COLO829 (cell line): ENCODE measurements around the gene MDK.

Source experiments
- DNase-seq: peaks from one replicate; pipeline ENCODE4 v3.0.0; 2012; ENCODE audit warnings: low spot score

Gene MDK

DNA sequence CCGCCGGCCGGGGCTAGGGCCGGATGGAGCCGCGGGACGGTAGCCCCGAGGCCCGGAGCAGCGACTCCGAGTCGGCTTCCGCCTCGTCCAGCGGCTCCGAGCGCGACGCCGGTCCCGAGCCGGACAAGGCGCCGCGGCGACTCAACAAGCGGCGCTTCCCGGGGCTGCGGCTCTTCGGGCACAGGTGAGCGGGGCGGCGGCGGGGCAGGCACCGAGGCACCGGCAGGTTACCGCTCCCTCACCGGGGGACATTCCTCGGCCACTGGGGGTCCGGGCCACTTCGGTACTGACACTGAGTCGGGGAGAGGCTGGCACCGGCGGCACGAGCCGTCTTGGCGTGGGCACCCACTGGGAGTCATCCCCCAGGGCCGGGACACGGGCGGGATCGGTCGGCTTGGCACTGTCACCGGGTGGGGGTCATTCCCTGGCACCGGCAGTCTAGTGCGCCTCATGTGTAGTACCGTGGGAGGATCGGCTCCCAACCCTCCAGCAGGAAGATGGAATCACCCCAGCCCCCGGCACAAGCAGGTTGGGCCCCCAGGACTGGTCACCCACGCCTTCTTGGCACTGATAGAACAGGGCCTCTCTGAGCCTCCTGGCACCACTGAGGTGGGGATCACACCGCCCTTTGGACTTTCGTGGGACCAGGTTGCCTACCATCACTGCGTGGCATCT, 33.7 kb upstream of the MDK start:
- DNase-seq = no peak

DNA sequence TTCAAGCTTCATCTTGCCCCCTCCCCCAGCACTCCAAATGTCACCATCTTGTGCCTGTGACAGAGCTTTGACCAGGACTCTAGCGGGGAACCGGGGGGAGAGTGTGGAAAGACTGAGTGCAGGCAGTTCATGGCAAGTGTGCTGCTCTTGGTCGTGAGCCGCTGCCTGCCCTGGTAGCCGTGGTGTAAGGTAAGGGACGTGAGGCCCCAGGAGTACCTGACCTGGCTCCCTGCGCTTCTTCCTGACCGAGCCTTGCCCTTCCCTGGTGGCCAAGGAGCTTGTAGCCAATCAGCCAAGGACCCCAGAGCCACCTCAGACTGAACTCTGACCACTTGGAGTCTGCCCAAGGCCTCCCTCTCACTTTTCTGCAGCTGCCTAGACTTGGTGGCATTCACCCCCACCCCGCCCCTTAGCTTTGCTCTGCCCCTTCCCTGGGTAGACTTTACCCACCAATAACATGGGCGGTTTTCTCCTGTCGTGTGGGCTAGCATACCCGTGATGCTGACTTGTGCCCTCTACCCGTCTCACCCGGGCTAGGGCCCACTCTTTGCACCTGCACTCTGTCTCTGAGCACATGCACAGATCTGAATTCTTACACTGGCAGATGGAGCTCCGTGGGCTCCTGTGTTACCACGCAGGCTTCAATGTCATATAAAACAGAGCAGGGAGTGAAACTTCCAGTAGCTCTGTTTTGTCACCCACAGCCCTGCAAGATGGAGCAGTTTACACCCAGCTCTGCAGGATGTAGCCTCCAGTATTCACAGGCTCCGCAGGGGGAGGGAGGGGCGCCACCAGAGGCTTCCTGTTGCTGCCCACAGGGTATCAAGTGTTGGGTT, 32.7 kb upstream of the MDK start:
- no peak for DNase-seq

DNA sequence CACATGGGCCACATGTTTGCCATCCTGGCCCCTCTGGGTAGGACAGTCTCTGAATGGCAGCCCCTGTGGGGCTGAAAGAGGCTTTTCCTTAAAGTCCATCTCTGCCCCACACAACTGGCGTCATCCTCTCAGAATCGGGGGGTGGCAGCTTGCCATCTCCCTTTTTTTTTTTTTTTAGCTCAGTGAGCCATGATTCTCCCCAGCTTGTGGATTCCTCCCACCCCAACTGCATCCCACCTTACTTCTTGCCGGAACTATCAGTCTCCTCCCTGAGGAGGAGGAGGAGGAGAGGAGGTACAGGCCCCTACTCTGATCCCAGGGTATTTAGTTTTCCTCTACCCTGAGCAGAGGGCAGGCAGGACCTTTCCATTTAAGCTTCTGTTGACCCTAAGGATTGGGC, 30.8 kb upstream of the MDK start:
- no peak for DNase-seq

- no peak for DNase-seq
These were observed 30.3 kb upstream of the MDK start for GRCh38 chr11:46351148-46351547.

DNA sequence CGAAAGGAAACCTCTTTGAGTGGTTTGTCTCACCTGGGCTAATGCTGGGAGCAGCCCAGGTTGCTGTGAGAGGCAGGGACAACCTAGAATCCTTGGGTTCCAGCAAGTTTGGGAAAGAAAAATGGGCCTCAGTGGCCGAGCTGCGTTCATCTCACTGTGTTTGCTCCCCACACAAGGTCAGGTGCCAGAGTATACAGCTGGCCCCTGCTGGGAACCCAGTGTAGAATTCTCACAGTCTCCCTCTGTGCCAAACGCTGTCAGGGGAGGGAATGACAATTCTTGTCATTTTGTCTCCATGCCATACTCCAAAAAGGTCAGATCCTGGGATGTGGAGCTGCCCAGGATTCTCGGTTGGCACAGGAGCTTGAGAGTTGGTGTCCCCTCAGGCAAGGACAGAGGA, 29.9 kb upstream of the MDK start:
- DNase-seq = no peak

DNA sequence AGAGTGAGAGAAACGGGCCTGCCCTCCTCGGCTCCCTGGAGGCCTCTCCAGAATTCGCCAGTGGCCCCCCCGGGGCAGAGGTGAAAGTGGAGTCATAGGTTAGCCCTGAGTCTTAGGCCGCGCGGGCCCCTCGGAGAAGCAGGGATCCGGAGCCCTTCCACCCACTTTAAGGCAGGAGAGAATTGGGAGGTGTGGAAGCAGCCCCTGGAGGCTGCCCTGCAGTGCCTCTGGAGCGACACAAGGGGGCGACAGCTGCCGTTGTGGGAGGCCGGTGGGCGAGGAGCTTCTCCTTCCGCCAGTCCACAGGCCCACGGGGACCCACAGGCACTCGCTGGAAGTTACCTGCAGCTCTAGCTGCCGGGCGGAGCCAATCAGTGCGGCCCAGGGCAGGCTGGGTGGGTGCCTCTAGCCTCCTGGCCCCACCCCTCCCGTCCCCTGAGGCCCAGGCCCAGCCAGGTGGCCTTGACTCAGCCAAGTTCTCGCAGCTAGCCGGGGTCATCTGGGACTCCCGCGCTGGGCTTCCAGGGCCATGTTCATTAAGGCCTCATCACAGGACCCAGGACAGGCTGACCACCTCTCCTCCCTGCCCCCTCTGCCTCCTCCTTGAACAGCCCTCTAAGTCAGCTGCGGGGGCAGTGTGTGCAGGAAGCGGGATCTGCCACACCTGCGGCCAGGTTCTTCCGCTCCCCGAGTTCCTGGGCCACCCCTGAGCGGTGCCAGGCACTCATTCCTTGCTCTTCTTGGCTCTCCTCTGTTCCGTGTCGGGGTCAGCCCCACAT, 29.2 kb upstream of the MDK start:
- DNase-seq = no peak

DNA sequence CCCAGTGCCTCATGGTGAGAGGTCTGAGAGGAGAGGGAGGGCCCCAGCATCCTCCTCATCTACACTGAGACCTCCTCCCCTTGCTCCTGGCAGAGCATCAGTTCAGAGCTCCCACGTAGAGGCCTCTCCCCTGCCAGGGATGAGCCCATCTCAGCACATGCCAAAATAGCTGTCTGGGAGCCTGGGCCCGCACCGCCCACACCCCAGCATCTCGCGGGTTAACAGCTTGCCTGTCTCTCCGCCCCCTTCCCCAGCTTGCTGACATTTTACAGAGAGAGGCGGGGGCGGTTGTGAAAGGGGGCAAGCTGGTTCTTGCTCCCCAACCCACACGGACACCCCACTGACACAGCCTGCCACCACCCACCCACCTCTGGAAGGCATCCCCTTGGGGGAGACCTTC, 27.8 kb upstream of the MDK start:
- no peak for DNase-seq

GRCh38 chr11:46356924-46357482, 24.5 kb upstream of the MDK start:
- no peak for DNase-seq

DNA sequence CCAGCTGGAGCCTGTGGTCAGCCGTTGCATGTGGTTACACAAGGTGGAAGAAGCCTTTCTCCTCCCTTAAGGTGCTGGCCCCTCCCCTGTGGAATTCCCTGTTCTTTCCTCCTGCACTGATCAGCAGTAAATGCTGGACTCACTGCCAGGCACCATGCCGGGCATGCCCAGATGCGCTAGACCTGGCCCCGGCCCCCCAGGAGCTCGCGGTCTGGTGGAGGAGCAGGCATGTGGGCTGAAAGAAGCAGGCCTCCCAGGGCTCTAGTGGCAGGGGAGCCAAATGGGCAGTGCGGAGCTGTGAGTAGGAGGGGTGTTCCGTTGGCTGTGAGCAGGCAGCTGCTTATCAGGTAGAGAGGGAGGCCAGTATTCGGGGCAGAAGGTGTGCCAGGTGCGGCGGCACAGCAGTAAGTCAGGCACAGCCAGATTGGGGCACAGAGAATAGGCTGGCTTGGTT, 24.0 kb upstream of the MDK start:
- DNase-seq = no peak

GRCh38 chr11:46359953-46360352, 21.5 kb upstream of the MDK start:
- DNase-seq = no peak

- DNase-seq = no peak
These were observed 20.6 kb upstream of the MDK start for GRCh38 chr11:46360878-46361277.

DNA sequence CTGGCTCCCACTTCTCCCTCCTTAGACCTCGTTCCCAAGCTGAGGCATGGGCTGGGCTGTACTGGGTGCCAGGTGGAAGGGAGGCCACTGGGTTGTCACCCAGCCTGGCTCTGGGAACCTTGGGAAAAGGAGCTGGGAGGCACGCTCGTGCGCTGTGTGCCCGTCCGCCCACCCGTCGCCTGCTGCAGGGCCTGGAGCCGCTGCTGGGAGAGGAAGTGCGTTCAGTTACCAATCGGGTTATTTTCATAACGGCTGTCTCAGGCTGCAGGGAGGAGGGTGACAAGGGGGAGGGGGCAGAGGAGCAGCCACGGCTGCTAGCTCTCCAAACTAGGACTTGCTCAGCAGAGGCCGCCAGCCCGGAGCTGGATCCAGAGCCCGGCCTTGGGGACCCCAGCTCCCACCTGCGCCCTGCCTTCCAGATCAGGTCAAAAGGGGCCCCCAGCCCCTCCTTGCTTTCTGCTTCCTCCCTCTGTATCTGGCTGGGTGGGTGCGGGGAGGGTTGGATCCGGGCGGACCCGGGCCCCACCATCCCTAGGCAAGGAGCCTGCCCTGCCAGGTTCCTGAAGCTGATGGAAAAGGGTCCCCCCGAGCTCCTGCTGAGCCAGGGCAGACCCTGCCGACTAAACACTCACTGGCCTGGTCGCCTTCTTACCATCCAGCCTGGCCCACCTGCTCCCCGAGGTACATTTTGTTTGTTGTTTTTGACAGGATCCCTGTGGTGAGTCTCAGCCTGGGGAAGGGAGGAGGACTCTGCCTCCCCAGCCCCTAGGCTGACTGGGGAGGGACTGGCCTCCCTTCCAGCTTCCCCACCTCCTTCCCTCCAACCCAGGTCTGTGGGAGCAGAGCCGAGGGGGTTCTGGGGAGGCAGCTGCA, 19.9 kb upstream of the MDK start:
- DNase-seq = no peak

GRCh38 chr11:46362156-46363030, 19.1 kb upstream of the MDK start:
- DNase-seq = no peak

DNA sequence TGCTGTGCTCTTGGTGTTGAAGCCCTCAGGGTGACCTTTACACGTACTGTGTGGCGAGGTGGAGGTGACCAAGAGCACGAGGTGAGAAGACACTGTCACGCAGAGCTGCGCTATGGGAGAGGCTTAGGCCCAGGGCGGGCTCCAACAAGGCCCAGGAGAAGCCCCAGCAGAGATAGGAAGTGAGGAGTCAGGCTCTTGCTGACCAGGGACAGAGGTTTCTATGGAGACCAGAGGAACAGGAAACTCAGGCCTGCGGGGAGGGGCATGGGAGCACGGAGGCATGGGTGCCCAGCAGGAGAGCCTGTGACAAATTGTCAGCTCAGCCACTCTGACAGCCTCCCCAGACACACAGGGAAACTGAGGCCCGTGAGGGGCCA, 18.4 kb upstream of the MDK start:
- peak; percentile 91 for DNase-seq

GRCh38 chr11:46363455-46364005, 17.9 kb upstream of the MDK start:
- peak; percentile 90 for DNase-seq

- DNase-seq = no peak
These were observed 17.4 kb upstream of the MDK start for GRCh38 chr11:46364056-46364455.

DNA sequence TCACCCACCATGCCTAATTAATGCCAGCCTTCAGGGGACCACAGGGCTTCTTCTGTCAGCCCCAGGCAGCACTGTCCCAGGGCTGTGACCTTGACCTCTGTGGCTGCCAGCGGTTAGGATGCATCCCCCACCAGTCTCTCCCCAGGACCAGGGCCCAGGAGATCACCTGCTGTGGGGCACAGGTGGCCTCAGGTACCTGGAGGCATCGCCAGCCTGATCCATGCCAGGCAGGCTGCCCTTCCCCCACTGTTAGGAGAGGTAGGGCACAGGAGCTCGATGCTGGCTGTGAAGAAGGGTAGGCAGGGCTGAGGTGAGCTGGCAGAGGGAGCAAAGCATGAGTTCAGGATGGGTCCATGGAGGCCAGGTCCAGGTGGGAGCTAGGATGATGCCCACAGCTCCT, 16.7 kb upstream of the MDK start:
- DNase-seq = no peak

- DNase-seq = no peak
These were observed 15.2 kb upstream of the MDK start for GRCh38 chr11:46366260-46366659.

GRCh38 chr11:46366661-46367161, 14.8 kb upstream of the MDK start:
- DNase-seq = no peak
